HG03045 (cell line): ENCODE measurements around the gene EEF1B2.

ENCODE experiments used
- ATAC-seq: cut with Tn5 transposase; IDR thresholded peaks from one replicate; pipeline ENCODE4 v1.9.1; 2021; ENCODE audit warnings: mild to moderate bottlenecking, moderate library complexity; ENCODE audit not compliant: unreplicated experiment

Gene EEF1B2

GRCh38 chr2:206211657-206212255, 52.1 kb downstream of the EEF1B2 start:
- no peak for ATAC-seq
